HUES48 (cell line): ENCODE measurements around the gene USP43.
"Not testable (repeated sequence)": the region's sequence is repeated elsewhere in the genome, so short reads cannot be mapped to it uniquely, and the experiment has no call there.

ENCODE experiments used
- H3K27ac ChIP-seq: one replicate; pipeline ENCODE4 v1.7.0; 2013; ENCODE audit warnings: low read depth, low read length, inconsistent platforms
- H3K27me3 ChIP-seq: 2 replicates; pipeline ENCODE4 v1.6.1; 2013; ENCODE audit warnings: mild to moderate bottlenecking, low read length; ENCODE audit not compliant: control insufficient read depth, insufficient read depth
- H3K36me3 ChIP-seq: 2 replicates; pipeline ENCODE4 v1.6.1; 2013; ENCODE audit warnings: low read length; ENCODE audit not compliant: control insufficient read depth, insufficient read depth
- H3K4me1 ChIP-seq: 2 replicates; pipeline ENCODE4 v1.6.1; 2013; ENCODE audit warnings: mild to moderate bottlenecking, low read length; ENCODE audit not compliant: control insufficient read depth, insufficient read depth
- H3K4me3 ChIP-seq: 2 replicates; pipeline ENCODE4 v1.5.1; 2013; ENCODE audit warnings: mild to moderate bottlenecking, low read depth, low read length
- H3K9ac ChIP-seq: 2 replicates; pipeline ENCODE4 v1.6.1; 2013; ENCODE audit warnings: mild to moderate bottlenecking, low read depth, low read length, moderate library complexity
- H3K9me3 ChIP-seq: 2 replicates; pipeline ENCODE4 v1.6.1; 2013; ENCODE audit warnings: low read length; ENCODE audit not compliant: control insufficient read depth, insufficient read depth

Gene USP43, protein sequence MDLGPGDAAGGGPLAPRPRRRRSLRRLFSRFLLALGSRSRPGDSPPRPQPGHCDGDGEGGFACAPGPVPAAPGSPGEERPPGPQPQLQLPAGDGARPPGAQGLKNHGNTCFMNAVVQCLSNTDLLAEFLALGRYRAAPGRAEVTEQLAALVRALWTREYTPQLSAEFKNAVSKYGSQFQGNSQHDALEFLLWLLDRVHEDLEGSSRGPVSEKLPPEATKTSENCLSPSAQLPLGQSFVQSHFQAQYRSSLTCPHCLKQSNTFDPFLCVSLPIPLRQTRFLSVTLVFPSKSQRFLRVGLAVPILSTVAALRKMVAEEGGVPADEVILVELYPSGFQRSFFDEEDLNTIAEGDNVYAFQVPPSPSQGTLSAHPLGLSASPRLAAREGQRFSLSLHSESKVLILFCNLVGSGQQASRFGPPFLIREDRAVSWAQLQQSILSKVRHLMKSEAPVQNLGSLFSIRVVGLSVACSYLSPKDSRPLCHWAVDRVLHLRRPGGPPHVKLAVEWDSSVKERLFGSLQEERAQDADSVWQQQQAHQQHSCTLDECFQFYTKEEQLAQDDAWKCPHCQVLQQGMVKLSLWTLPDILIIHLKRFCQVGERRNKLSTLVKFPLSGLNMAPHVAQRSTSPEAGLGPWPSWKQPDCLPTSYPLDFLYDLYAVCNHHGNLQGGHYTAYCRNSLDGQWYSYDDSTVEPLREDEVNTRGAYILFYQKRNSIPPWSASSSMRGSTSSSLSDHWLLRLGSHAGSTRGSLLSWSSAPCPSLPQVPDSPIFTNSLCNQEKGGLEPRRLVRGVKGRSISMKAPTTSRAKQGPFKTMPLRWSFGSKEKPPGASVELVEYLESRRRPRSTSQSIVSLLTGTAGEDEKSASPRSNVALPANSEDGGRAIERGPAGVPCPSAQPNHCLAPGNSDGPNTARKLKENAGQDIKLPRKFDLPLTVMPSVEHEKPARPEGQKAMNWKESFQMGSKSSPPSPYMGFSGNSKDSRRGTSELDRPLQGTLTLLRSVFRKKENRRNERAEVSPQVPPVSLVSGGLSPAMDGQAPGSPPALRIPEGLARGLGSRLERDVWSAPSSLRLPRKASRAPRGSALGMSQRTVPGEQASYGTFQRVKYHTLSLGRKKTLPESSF

DNA sequence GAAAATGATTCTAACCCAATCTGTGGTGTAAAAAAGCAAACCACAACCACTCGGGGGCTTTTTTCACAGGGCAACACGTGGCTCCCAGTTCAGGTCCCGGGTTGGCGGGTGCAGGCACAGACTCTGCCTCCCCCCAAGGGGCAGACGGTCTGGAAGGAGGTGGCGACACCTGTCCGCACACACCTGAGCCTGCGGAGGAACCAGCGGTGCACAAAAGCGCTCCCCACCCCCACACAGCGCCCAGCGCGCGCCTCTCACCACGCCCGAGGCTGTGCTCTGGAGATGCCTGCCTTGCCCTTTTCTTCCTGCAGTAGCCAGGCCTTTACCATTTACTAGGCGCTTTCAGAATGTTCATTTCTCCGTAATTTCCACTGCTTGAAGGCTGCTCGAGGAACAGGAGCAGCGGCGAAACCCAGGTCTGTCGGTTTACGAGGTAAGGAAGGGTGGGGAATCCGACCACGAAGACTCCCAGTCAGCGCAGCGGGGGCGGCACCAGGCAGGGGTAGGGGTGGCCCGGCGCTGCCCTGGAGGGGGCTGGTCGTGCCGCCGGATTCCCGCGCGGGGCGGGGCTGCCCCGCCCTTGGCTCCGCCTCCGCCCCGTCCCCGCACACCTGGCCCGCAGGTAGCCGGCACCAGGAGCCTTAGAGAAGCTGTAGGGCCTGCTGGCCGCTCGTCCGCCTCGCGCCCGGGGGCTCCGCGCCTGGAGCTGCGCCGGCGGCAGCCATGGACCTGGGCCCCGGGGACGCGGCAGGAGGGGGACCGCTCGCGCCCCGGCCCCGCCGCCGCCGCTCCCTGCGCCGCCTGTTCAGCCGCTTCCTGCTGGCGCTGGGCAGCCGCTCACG is at the start of gene USP43:
USP43 (plus strand) TSS at position 608 of the 842 bp plus-strand sequence; CDS start at position 724, 116 bp downstream.
- Histone ChIP-seq H3K27me3 (peaks cover 14% of the 10 kb centered on the region), H3K4me3 (peak within 1 kb of the TSS; percentile 84), H3K9ac (peak within 1 kb of the TSS; percentile 50), H3K27ac (peak within 1 kb of the TSS; percentile 72), H3K9me3 (no peaks in the 10 kb centered on the region), H3K36me3 (no peaks in the 10 kb centered on the region), H3K4me1 (peaks cover 20% of the 10 kb centered on the region)

DNA sequence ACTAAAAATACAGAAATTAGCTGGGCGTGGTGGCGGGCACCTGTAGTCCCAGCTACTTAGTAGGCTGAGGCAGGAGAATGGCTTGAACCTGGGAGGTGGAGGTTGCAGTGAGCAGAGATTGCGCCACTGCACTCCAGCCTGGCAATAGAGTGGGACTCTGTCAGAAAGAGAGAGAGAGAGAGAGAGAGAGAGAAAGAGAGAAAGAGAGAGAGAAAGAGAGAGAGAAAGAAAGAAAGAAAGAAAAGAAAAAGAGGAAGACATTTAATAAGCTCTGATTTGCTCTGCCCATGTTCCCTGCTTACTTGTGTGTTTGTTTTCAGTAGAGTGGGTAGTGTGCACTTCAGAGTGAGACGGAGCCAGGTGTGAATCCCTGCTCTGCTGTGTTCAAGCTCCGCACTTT is 47.7 kb upstream of the USP43 start:
- H3K9me3 ChIP-seq, H3K4me3 ChIP-seq, H3K27me3 ChIP-seq, H3K36me3 ChIP-seq, H3K4me1 ChIP-seq, H3K9ac ChIP-seq, H3K27ac ChIP-seq: not testable (repeated sequence)

DNA sequence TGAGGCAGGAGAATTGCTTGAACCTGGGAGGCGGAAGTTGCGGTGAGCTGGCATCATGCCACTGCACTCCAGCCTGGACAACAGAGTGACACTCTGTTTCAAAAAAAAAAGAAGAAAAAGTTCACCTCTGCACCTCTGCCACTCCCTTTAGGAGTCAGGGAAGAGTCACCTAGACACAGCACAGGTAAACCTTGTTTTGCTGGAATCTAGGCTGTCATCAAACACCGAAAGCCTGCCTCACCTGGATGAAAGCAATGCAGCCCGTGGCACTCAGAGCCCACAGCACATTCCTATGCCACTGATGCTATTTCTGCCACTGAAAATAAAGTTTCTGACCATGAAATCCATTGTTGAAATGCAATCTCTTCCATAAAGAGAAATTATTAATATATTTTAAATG is 46.7 kb upstream of the USP43 start:
- Histone ChIP-seq H3K27me3 (no peaks in the 10 kb centered on the region), H3K9ac (no peak overlapping the region), H3K4me1 (no peaks in the 10 kb centered on the region), H3K27ac (no peak overlapping the region), H3K36me3 (no peaks in the 10 kb centered on the region), H3K4me3 (no peak overlapping the region), H3K9me3 (no peaks in the 10 kb centered on the region)

DNA sequence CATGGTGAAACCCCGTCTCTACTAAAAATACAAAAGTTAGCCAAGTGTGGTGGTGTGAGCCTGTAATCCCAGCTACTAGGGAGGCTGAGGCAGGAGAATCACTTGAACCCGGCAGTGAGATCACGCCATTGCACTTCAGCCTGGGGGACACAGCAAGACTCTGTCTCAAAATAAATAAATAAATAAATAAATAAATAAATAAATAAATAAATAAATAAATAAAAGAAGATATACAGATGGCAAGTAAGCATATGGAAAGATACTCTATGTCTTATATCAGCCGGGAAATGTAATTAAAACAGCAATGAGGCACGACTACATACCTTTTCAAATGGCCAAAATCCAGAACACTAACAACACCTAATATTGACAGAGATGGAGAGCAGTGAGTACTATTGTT is 40.7 kb upstream of the USP43 start:
- not testable (repeated sequence) for H3K27me3 ChIP-seq, H3K9ac ChIP-seq, H3K27ac ChIP-seq, H3K9me3 ChIP-seq, H3K4me1 ChIP-seq, H3K36me3 ChIP-seq, H3K4me3 ChIP-seq

DNA sequence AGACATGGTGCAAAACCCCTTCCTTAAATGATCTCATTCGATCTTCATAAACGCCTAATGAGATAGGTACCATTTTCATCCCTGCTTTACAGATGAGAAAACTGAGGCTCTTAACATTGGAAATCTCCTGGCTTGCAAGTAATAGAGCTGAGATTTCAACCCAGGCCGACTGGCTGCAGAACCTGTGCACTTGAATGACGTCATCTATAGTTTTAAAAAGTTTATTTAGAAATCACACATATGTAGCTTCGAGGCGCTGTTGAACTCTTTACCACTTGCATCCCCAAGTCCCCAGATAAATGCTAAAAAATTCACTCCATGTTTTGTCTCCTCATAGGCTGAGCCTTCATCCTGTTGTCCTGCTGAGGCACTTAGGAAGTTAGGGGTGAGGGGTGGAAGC is 38.9 kb upstream of the USP43 start:
- H3K27me3 ChIP-seq: no peaks in the 10 kb centered on the region
- H3K9ac ChIP-seq: no peak overlapping the region
- no peaks in the 10 kb centered on the region for H3K9me3 ChIP-seq
- no peak overlapping the region for H3K4me3 ChIP-seq
- no peaks in the 10 kb centered on the region for H3K36me3 ChIP-seq
- no peak overlapping the region for H3K27ac ChIP-seq
- H3K4me1 ChIP-seq: no peaks in the 10 kb centered on the region

DNA sequence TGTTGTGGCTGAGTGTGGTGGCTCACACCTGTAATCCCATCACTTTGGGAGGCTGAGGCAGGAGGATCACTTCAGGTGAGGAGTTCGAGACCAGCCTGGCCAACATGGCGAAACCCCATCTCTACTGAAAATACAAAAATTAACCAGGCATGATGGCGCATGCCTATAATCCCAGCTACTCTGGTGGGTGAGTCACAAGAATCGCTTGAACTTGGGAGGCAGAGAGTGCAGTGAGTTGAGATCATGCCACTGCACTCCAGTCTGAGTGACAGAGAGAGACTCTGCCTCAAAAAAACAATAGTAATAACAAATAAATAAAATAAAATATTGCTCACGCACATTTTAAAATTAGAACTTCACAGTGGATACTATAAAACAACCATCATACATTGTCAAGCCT is 38.3 kb upstream of the USP43 start:
- H3K4me3 ChIP-seq, H3K9me3 ChIP-seq, H3K9ac ChIP-seq, H3K4me1 ChIP-seq, H3K27me3 ChIP-seq, H3K36me3 ChIP-seq, H3K27ac ChIP-seq: not testable (repeated sequence)

DNA sequence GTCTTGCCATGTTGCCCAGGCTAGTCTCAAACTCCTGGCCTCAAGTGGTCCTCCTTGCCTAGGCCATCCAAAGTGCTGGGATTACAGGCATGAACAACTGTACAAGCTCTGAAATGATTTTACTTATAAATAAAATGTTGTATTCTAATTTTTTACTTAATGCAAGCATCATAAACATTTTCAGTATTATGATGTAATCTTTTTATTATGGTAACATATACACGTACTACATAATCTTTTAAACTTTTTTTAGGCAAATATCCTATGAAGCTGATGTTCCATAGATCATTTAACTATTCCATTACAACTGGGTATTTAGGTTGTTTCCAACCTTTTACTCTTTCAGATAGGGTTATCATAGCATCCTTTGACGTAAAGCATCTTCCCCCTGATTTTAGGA is 33.8 kb upstream of the USP43 start:
- Histone ChIP-seq H3K4me1 (no peaks in the 10 kb centered on the region), H3K4me3 (no peak overlapping the region), H3K27me3 (no peaks in the 10 kb centered on the region), H3K9ac (no peak overlapping the region), H3K36me3 (no peaks in the 10 kb centered on the region), H3K27ac (no peak overlapping the region), H3K9me3 (no peaks in the 10 kb centered on the region)

DNA sequence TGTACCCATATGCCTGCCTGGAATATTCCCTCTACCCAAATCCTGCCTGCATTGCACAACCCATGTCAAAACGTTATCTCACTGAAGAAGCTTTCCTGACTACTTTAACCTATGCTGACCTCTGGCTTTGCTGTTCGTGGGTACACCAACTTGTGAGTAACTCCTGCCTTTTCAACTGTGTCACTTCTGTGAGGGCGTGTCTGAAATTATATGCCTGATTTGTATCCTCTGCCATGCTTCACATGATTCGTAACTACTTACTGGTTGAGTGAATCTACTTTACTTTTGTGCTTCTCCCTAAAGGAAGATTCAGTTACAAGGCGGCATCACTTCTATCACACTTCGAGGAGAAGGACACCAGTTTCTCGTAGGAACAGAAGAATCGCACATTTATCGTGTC is 33.3 kb upstream of the USP43 start:
- H3K4me1 ChIP-seq: no peaks in the 10 kb centered on the region
- no peak overlapping the region for H3K9ac ChIP-seq
- H3K27ac ChIP-seq: no peak overlapping the region
- H3K4me3 ChIP-seq: no peak overlapping the region
- no peaks in the 10 kb centered on the region for H3K36me3 ChIP-seq
- H3K9me3 ChIP-seq: no peaks in the 10 kb centered on the region
- H3K27me3 ChIP-seq: no peaks in the 10 kb centered on the region

DNA sequence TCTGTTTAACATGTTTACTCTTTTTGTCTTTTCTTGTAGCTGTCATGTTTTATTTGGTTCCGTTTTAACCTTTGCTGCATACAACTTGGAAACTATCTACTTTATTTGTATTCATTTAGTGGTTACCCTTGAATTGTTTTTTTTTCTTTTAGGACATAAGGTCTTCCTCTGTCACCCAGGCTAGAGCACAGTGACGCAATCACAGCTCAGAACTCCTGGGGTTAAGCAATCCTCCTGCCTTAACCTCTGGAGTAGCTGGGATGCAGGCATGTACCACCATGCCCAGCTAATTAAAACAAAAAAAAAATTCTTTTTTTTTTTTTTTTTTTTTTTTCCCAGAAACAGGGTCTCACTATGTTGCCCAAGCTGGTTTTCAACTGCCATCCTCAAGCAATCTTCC is 29.8 kb upstream of the USP43 start:
- H3K36me3 ChIP-seq: no peaks in the 10 kb centered on the region
- H3K27me3 ChIP-seq: no peaks in the 10 kb centered on the region
- H3K4me1 ChIP-seq: no peaks in the 10 kb centered on the region
- H3K9ac ChIP-seq: no peak overlapping the region
- H3K4me3 ChIP-seq: no peak overlapping the region
- no peaks in the 10 kb centered on the region for H3K9me3 ChIP-seq
- H3K27ac ChIP-seq: no peak overlapping the region

DNA sequence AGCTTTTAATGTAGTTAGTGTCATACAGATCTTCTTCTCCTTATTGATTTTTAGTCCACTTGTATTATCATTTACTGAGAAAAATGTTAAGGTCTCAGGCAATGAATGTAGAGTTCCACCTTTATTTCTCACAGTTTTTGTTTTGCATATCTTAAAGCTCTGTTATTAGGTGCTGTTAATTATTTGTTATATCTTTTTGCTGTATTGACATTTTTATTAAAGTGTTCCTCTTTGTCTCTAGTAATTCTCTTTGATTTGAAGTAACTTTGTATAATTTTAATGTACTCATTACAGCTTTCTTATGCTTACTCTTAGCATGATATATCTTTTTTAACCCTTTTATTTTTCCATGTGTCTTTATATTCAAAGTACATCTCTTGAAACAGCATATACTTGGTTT is 22.4 kb upstream of the USP43 start:
- no peaks in the 10 kb centered on the region for H3K27me3 ChIP-seq
- H3K9me3 ChIP-seq: peaks cover 9% of the 10 kb centered on the region; the same call in 1 of the 2 replicates
- H3K4me3 ChIP-seq: no peak overlapping the region
- H3K36me3 ChIP-seq: no peaks in the 10 kb centered on the region
- no peak overlapping the region for H3K27ac ChIP-seq
- no peaks in the 10 kb centered on the region for H3K4me1 ChIP-seq
- H3K9ac ChIP-seq: no peak overlapping the region
